SK-N-SH (cell line): ENCODE measurements around the gene APBB1IP. TPM values are rescaled to one million over a fixed set of nuclear protein-coding genes. Genes with fewer than 3 reads are reported as not detected.

Experiments used
- CTCF ChIA-PET: fragments of 300-600, 350-600 bp; formaldehyde crosslinking; extraction: SDS; loops from one replicate; lab custom pipeline; 2021; lab: Yijun Ruan, JAX
- POLR2A ChIA-PET: fragments of 350-600 bp; sonication (Branson Sonifier 250); formaldehyde crosslinking; extraction: SDS; loops from one replicate; lab custom pipeline; 2020; ENCODE audit warnings: antibody characterized with exemption, inconsistent platforms; lab: Yijun Ruan, JAX
- DNase-seq: peaks from one replicate; pipeline ENCODE4 v3.0.0; 2012
- H2AFZ ChIP-seq: fragments of 200-600 bp; sonication (generic); 2 replicates; pipeline ENCODE4 v1.8.1; 2016; ENCODE audit warnings: antibody characterized with exemption, mild to moderate bottlenecking, low read depth
- H3F3A ChIP-seq: fragments of 200-600 bp; sonication (generic); replicated peaks from 2 replicates; pipeline ENCODE3; 2016; ENCODE audit warnings: antibody characterized with exemption, mild to moderate bottlenecking; ENCODE audit not compliant: insufficient read depth
- H3K27ac ChIP-seq, 2 experiments: fragments of 200-500 bp in 1 of 2; fragments of 200-600 bp in 1 of 2; sonication (Bioruptor generic) in 1 of 2; sonication (generic), shearing (Covaris generic) in 1 of 2; 2 replicates each; pipeline versions ENCODE4 v1.5.1 to v1.6.1; 2014 to 2016; ENCODE audit warnings: low read depth in 2 of 2, inconsistent platforms in 1 of 2, low read length in 1 of 2, mild to moderate bottlenecking in 1 of 2, mixed read lengths in 1 of 2
- H3K27me3 ChIP-seq: fragments of 200-600 bp; sonication (generic), shearing (Covaris generic); 2 replicates; pipeline ENCODE4 v1.6.1; 2016; ENCODE audit warnings: mixed run types; ENCODE audit not compliant: insufficient read depth
- H3K36me3 ChIP-seq, 2 experiments: fragments of 200-500 bp in 1 of 2; fragments of 200-600 bp in 1 of 2; sonication (Bioruptor generic) in 1 of 2; sonication (generic) in 1 of 2; replicated peaks in 1 of 2; 2 replicates each; pipeline versions ENCODE3 to v1.5.1; 2014 to 2016; ENCODE audit warnings: low read length in 1 of 2, mild to moderate bottlenecking in 1 of 2; ENCODE audit not compliant: insufficient read depth in 2 of 2, control insufficient read depth in 1 of 2
- H3K4me1 ChIP-seq, 2 experiments: fragments of 200-500 bp in 1 of 2; fragments of 200-600 bp in 1 of 2; sonication (Bioruptor generic) in 1 of 2; sonication (generic), shearing (Covaris generic) in 1 of 2; 2 replicates each; pipeline versions ENCODE4 v1.5.1 to v1.6.1; 2014 to 2016; ENCODE audit warnings: low read depth in 1 of 2, low read length in 1 of 2, mixed run types in 1 of 2; ENCODE audit not compliant: insufficient read depth in 2 of 2, control insufficient read depth in 1 of 2
- H3K4me2 ChIP-seq: fragments of 200-600 bp; sonication (generic), shearing (Covaris generic); 2 replicates; pipeline ENCODE4 v1.6.1; 2017; ENCODE audit warnings: mixed run types
- H3K4me3 ChIP-seq, 2 experiments: fragments of 200-500 bp in 1 of 2; fragments of 200-600 bp in 1 of 2; sonication (Bioruptor generic) in 1 of 2; sonication (generic), shearing (Covaris generic) in 1 of 2; 2 replicates each; pipeline versions ENCODE4 v1.5.1 to v1.8.1; 2014 to 2016; ENCODE audit warnings: low read depth in 2 of 2, inconsistent platforms in 1 of 2, low read length in 1 of 2, mild to moderate bottlenecking in 1 of 2, mixed read lengths in 1 of 2, moderate library complexity in 1 of 2
- H3K79me2 ChIP-seq: fragments of 200-600 bp; sonication (generic); 2 replicates; pipeline ENCODE4 v1.8.1; 2017; ENCODE audit warnings: mild to moderate bottlenecking; ENCODE audit not compliant: insufficient read depth
- H3K9ac ChIP-seq: fragments of 200-600 bp; sonication (generic); 2 replicates; pipeline ENCODE4 v1.6.1; 2017; ENCODE audit warnings: mixed run types
- H3K9me2 ChIP-seq: fragments of 200-600 bp; sonication (generic); 2 replicates; pipeline ENCODE4 v1.6.1; 2017; ENCODE audit warnings: mixed run types
- H3K9me3 ChIP-seq: fragments of 200-600 bp; sonication (generic); 2 replicates; pipeline ENCODE4 v1.6.1; 2017; ENCODE audit warnings: mixed run types, mild to moderate bottlenecking, moderate library complexity
- H4K20me1 ChIP-seq: fragments of 200-600 bp; sonication (generic); 2 replicates; pipeline ENCODE4 v1.6.1; 2017; ENCODE audit warnings: mild to moderate bottlenecking, mixed run types; ENCODE audit not compliant: insufficient read depth
- CTCF ChIP-seq: fragments of 200-600 bp; sonication (generic); IDR thresholded peaks from 2 replicates; pipeline ENCODE4 v1.6.1; 2017; ENCODE audit warnings: antibody characterized with exemption, mild to moderate bottlenecking, moderate library complexity
- EP300 ChIP-seq, 2 experiments: IDR thresholded peaks; 2 replicates each; pipeline versions ENCODE4 v1.4.0 to v1.6.1; 2012; ENCODE audit warnings: borderline replicate concordance in 1 of 2, low read depth in 1 of 2, low read length in 1 of 2
- FOSL2 ChIP-seq: IDR thresholded peaks from 2 replicates; pipeline ENCODE4 v1.4.0; 2012; ENCODE audit warnings: low read depth, mild to moderate bottlenecking, moderate library complexity, borderline replicate concordance
- FOXJ3 ChIP-seq: sonication (generic); formaldehyde crosslinking; IDR thresholded peaks from 2 replicates; pipeline ENCODE4 v1.5.1; 2020; ENCODE audit warnings: mild to moderate bottlenecking, missing genetic modification reagents
- FOXM1 ChIP-seq: IDR thresholded peaks from 2 replicates; pipeline ENCODE4 v1.4.0; 2012; ENCODE audit warnings: low read depth, mild to moderate bottlenecking
- GABPA ChIP-seq: IDR thresholded peaks from 2 replicates; pipeline ENCODE4 v1.4.0; 2012; ENCODE audit warnings: low read depth, mild to moderate bottlenecking
- IRF3 ChIP-seq: fragments of 150-350 bp; IDR thresholded peaks from 2 replicates; pipeline ENCODE4 v1.6.1; 2016; ENCODE audit warnings: mild to moderate bottlenecking, low read depth, low read length
- JUND ChIP-seq: IDR thresholded peaks from 2 replicates; pipeline ENCODE4 v1.4.0; 2012
- MEF2A ChIP-seq: IDR thresholded peaks from 2 replicates; pipeline ENCODE4 v1.4.0; 2012; ENCODE audit warnings: low read depth, borderline replicate concordance
- MXI1 ChIP-seq: IDR thresholded peaks from 2 replicates; pipeline ENCODE4 v1.6.1; 2012; ENCODE audit warnings: mild to moderate bottlenecking, low read depth, low read length, improper control_type of control experiment
- NFIC ChIP-seq: IDR thresholded peaks from 2 replicates; pipeline ENCODE4 v1.4.0; 2012; ENCODE audit warnings: borderline replicate concordance
- PBX3 ChIP-seq: IDR thresholded peaks from 2 replicates; pipeline ENCODE4; 2012
- POLR2AphosphoS5 ChIP-seq: IDR thresholded peaks from 2 replicates; pipeline ENCODE4 v1.6.1; 2012; ENCODE audit warnings: low read depth, low read length
- RXRA ChIP-seq: IDR thresholded peaks from 2 replicates; pipeline ENCODE4 v1.4.0; 2012; ENCODE audit warnings: low read depth, mild to moderate bottlenecking, borderline replicate concordance
- TAF1 ChIP-seq: IDR thresholded peaks from 2 replicates; pipeline ENCODE4 v1.6.1; 2012; ENCODE audit warnings: low read depth, mild to moderate bottlenecking, low read length, moderate library complexity, borderline replicate concordance
- TCF12 ChIP-seq: IDR thresholded peaks from 2 replicates; pipeline ENCODE4 v1.4.0; 2012
- TEAD4 ChIP-seq: IDR thresholded peaks from 2 replicates; pipeline ENCODE4 v1.4.0; 2012; ENCODE audit warnings: mild to moderate bottlenecking, borderline replicate concordance; ENCODE audit not compliant: insufficient read depth
- USF1 ChIP-seq: IDR thresholded peaks from 2 replicates; pipeline ENCODE4 v1.4.0; 2012; ENCODE audit warnings: low read depth, borderline replicate concordance
- USF2 ChIP-seq: fragments of 150-350 bp; IDR thresholded peaks from 2 replicates; pipeline ENCODE4 v1.6.1; 2017; ENCODE audit warnings: antibody characterized with exemption, low read length, low read depth, borderline replicate concordance
- YY1 ChIP-seq: IDR thresholded peaks from 2 replicates; pipeline ENCODE4 v1.4.0; 2012; ENCODE audit warnings: low read depth, mild to moderate bottlenecking
- ZBTB33 ChIP-seq: IDR thresholded peaks from 2 replicates; pipeline ENCODE4 v1.4.0; 2012; ENCODE audit warnings: low read depth, borderline replicate concordance
- WGBS: methylation state at CpG from one replicate; pipeline ENCODE4 v1.1.6; 2017; ENCODE audit warnings: low lambda C conversion rate; 5-methylcytosine and 5-hydroxymethylcytosine counted together
- polyA plus RNA-seq, 3 experiments: library from polyadenylated mRNA; depleted of rRNA; stranded (reverse); fragments of >200 nt; gene quantifications; 2 replicates each; pipeline ENCODE4 v1.2.3, GENCODE V29; 2012

Gene APBB1IP
- polyA plus RNA-seq, 1 of the 3 experiments (the other 2 are of a cell fraction) = not detected

- no peak for DNase-seq
- no peaks in the 10 kb centered on the region for H3K36me3 ChIP-seq
- H3K4me3 ChIP-seq = no peak overlapping the region
- H3K79me2 ChIP-seq = no peaks in the 10 kb centered on the region
- CTCF ChIA-PET = no interaction called here
- no peaks in the 10 kb centered on the region for H3K27me3 ChIP-seq
- H3K4me1 ChIP-seq = no peaks in the 10 kb centered on the region
- H3K27ac ChIP-seq = no peak overlapping the region
- WGBS = 10% methylated on average over 3 of the region's 3 CpGs
- H3K9me2 ChIP-seq = no peaks in the 10 kb centered on the region
- no peak for TF ChIP-seq FOXJ3 (CRISPR knock-in tag)
- no peak for TF ChIP-seq CTCF
- no peak overlapping the region for H2AFZ ChIP-seq
- H3K4me2 ChIP-seq = no peak overlapping the region
- peaks cover 17% of the 10 kb centered on the region for H3F3A ChIP-seq
- POLR2A ChIA-PET = no interaction called here
- no peak overlapping the region for H3K9ac ChIP-seq
- H4K20me1 ChIP-seq = no peaks in the 10 kb centered on the region
- H3K9me3 ChIP-seq = no peaks in the 10 kb centered on the region
These were observed 53.1 kb downstream of the APBB1IP start for GRCh38 chr10:26491276-26491675.

GRCh38 chr10:26491934-26492333 is 53.8 kb downstream of the APBB1IP start:
- H3K4me1 ChIP-seq = no peaks in the 10 kb centered on the region
- H3F3A ChIP-seq = peaks cover 12% of the 10 kb centered on the region
- no peak overlapping the region for H3K9ac ChIP-seq
- no peaks in the 10 kb centered on the region; the same call in 1 of the 2 replicates for H3K27me3 ChIP-seq
- H4K20me1 ChIP-seq = no peaks in the 10 kb centered on the region
- H3K36me3 ChIP-seq = no peaks in the 10 kb centered on the region
- ChIA-PET CTCF (no interaction called here), POLR2A (no interaction called here)
- TF ChIP-seq TAF1 (no peak), FOSL2 (no peak), EP300 (IDR thresholded peaks at IDR 0.05; ENCODE audit: borderline replicate concordance in 1 of 2, low read depth in 1 of 2, low read length in 1 of 2) (no peak), TCF12 (no peak), FOXM1 (no peak), IRF3 (no peak), PBX3 (no peak), MEF2A (no peak), GABPA (no peak), YY1 (no peak), JUND (no peak), USF2 (no peak), POLR2AphosphoS5 (no peak), ZBTB33 (no peak), TEAD4 (no peak), NFIC (no peak), RXRA (no peak), MXI1 (no peak), USF1 (no peak)
- no peaks in the 10 kb centered on the region for H3K79me2 ChIP-seq
- no peak overlapping the region for H3K4me2 ChIP-seq
- no peak overlapping the region for H2AFZ ChIP-seq
- no peak for DNase-seq
- H3K9me3 ChIP-seq = no peaks in the 10 kb centered on the region
- no peak overlapping the region for H3K4me3 ChIP-seq
- no peak overlapping the region for H3K27ac ChIP-seq
- no peaks in the 10 kb centered on the region for H3K9me2 ChIP-seq
- 8% methylated on average over 3 of the region's 3 CpGs for WGBS
